Stimulated activated CD8-positive, alpha-beta memory T cell treated with anti-CD3 and anti-CD28 coated beads, Interleukin-7, amount 100 ng/mL, for 48 hours (primary cell): ENCODE results near the gene TMEM86A.

ENCODE experiments used
- DNase-seq, 2 donors: peaks; one replicate each; pipeline ENCODE4 v3.0.0-alpha.2; 2020; ENCODE audit warnings: low read depth in 1 of 2; ENCODE audit errors: extremely low read depth in 1 of 2

The TMEM86A gene

GRCh38 chr11:18722293-18722637, 23.7 kb downstream of the TMEM86A start:
- no peak for DNase-seq

DNA sequence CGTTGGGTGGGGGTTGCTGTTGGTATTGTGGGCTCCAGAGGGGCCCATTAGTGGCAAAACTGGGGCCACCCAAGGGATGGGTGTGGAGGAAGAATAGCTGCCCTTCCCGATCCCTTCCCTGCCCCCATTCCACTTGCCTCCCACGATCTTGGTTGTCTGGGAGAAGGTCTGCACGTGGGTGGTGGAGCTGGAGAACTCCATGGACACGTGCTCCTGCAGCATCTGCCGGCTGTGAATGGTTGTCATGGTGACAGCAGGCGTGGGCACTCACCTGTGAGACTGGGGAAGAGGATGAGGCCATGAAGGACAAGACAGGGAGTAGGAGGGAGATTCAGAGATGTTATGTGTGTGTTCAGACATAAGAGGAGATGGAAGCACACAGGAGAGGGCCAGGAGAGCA, 25.4 kb downstream of the TMEM86A start:
- DNase-seq = no peak

- DNase-seq = no peak
These were observed 27.5 kb downstream of the TMEM86A start, which contains the start of gene IGSF22 for GRCh38 chr11:18726040-18726439. IGSF22 (minus strand) TSS chr11:18726188; CDS start chr11:18724236, 1,952 bp downstream.

GRCh38 chr11:18727479-18728236, 29.1 kb downstream of the TMEM86A start:
- DNase-seq = peak in 1 of 2 donors; percentile 20

- no peak for DNase-seq
These were observed 30.1 kb downstream of the TMEM86A start for GRCh38 chr11:18728658-18729057.

DNA sequence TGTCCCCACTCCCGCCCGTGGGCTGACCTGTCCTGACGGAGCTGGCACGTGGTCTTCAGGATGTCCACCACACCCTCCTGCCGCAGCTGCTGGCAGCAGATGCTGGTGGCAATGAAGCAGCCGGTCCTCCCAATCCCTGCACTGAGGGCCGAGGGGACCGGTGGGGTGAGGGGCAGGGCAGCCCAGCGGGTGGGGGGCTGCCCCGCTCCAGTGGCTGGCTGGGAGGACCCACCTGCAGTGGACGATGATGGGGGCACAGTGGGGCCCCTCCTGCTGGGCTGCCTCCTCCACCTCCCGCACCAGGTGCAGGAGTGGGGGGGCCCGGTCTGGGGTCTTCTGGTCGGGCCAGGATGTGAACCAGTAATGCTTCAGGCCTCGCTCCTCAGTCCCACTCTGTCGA, 30.8 kb downstream of the TMEM86A start:
- DNase-seq = no peak

DNA sequence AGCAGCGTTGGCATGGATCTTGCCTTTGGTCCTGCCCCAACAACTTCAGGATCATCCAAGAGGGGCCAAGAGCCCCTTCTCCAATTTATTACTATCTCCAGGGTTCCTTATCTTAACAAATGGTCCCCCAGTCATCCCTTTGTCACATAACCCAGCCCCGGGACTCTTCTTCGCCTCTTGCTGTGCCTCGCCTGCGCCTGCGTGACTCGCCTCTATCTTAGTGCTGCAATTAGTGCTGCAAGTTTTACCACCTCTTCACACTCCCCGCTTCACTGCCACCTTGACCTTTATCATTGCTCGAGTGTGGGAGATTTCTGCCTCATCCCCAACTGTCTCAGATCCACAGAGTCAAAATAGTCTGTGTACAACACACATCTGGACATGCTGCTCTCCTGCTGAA, 31.4 kb downstream of the TMEM86A start:
- DNase-seq = no peak

- DNase-seq = no peak
These were observed 32.9 kb downstream of the TMEM86A start for GRCh38 chr11:18731441-18731840.

GRCh38 chr11:18731949-18732821, 33.6 kb downstream of the TMEM86A start:
- DNase-seq = peak in 1 of 2 donors; percentile 35

DNA sequence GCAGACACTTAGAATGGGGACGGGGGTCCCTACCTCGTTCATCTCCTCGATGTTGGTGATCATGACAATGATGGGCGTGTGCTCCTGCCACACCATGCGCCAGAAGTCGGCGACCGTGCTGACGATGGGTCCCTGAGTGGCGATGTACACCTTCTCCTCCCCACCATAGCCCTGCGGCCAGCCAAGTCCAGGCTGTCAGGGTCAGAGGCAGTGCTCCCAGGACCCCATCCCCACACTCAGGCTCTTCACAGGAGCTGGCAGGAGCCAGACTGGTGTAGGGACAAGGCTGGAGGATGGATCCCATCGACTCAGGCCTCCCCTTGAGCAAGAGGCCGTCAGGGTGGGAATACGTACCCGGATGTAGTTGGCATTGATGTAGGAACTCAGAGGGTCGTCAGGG, 34.6 kb downstream of the TMEM86A start:
- DNase-seq = no peak

- DNase-seq = no peak
These were observed 38.1 kb downstream of the TMEM86A start for GRCh38 chr11:18736590-18737148.

- DNase-seq = no peak
These were observed 39.1 kb downstream of the TMEM86A start for GRCh38 chr11:18737642-18738041.

DNA sequence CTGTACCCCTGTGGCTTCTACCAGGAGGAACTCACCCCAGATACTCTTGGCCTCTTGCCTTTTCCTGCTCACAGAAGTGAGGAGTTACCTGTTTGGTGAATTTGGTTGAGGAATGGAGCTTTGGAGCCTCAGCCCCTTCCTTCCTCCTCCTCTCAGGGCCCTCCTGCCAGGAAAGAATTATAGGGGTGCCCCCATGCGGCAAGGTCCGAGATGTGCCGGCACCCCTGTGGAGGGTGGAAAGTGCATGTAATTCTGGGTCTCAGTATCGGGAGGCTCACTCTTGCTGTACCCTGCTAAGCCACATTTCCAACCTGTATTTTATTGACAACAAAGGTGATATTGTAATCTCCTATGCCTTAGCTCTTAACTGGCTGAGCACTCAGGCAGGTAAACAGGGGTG, 41.1 kb downstream of the TMEM86A start:
- no peak for DNase-seq

DNA sequence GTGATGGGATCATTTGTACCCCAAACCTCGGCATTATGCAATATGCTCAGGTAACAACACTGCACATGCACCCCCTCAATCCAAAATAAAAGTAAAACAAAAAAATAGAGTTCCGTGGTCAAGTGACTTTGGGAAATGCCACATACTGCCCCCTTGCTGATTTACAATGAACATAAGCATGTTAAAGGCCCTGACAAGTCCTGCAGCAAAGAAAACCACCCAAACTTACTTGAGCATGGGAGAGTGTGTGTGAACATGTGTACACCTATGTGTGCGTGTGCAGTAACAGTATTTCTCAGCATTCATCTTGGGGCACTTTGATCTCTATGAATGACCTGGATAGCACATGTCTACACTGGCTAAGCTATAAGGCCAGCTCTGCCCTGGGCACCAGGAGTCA, 43.2 kb downstream of the TMEM86A start:
- DNase-seq = no peak

DNA sequence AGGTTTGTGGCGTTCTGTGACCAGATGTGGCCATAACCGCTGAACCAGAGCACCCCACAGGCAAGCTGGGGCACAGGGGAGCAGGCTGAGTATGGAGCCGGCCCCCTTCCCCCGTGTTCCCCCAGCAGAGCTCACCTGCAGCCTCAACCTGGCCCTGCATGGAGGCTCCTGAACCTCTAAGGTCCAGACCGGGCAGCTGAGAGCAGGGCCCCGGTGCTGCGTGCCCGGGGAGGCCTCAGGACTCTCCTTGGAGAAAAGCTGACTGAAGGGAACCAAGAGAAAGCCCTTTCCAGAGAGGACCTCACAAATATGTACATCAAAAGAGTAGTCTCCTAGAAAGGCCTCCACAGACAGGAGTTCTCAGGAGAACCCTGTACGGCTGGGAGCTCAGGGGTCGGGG, 44.8 kb downstream of the TMEM86A start:
- no peak for DNase-seq

DNA sequence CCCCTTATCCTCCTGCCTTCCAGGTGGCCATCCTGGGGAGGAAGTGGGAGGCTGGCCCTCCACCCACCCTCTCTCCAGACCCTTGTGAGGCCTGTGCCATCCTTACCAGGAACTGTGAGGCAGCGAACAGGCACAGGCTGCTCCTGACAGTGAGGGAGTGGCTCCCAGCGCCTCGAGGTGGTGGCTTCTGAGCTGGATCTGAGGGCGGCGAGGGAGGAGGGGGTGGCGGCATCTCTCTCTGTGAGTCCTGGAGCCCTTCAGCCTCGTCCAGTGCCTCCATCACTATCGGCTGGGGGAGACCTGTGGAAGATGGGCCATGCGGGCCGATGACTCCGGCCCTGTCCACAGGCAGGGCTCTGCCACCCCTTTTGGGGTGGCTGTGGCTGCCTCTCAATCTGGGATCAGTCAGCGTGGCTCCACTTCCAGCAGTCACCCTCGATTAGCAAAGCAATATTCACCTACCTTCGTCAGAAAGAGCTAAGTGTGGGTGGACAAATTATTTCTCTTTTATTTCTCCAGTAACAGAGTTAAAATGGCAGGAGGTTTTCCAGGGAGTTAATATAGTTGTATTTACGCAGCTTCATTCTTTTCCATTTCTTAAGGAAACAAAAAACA, 45.4 kb downstream of the TMEM86A start:
- no peak for DNase-seq

GRCh38 chr11:18745251-18745650, 46.7 kb downstream of the TMEM86A start:
- DNase-seq = no peak

- no peak for DNase-seq
These were observed 50.3 kb downstream of the TMEM86A start for GRCh38 chr11:18748766-18749365.

DNA sequence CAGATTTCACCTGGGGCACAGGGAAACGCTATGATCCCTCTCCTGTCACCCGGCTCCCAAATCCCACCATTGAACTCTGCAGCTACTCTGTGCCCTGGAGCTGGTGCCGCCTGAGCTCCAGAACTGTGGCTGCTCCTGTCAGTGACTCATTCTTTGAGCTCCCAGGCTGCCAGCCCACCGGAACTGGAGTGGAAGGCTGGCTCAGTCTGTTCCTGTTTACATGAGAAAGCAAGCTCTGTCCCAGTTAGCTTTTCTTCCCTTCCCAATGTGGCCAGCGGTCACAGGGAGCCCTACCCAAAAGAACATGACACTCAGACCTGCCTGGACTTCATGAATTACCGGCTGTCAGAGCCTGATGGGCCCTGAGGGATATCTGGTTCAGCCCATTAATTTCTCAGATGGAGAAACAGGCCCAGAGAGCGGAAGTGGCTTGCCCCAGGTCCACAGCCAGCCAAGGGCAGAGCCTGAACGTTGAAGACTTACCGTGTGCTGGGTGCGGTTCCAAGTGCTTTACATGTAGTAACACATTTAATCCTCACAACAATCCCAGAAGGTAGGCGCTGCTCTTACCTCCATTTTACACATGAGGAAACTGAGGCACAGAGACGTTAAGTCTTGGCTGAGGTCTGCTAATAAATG, 51.2 kb downstream of the TMEM86A start:
- DNase-seq = no peak

DNA sequence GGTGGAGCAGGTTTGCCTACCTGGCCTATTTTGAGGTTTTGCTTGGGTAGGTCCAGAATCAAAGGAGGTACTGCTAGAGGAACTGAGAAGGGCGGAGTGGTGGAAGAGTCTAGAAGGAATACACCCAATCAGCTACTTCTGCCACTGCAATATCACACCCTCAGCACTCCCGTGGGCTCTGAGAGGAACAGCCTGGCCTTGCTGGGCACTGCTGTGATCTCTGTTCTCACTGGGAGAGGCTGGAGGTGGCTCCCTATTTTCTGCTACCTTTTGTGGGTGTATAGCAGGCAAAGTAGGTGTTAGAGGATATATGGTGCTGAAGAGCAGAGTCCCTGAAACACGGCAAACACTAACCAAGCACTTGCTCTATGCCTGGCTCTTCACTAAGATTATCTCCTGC, 52.4 kb downstream of the TMEM86A start:
- no peak for DNase-seq
